HepG2 (cell line): ENCODE measurements around the gene NBEAL1. TPM values are rescaled to one million over a fixed set of nuclear protein-coding genes. Genes with fewer than 3 reads are reported as not detected.
A peak's percentile ranks its signal among the peaks of the same experiment; 100 is the strongest.

Experiments used
- CBX1 ChIP-seq: IDR thresholded peaks from one replicate; pipeline ENCODE4 v1.6.1; 2016; ENCODE audit warnings: antibody characterized with exemption, low read depth
- FOXC1 ChIP-seq: sonication (generic); formaldehyde crosslinking; IDR thresholded peaks from 2 replicates; pipeline ENCODE4 v1.8.0; 2022; ENCODE audit warnings: mild to moderate bottlenecking, missing genetic modification reagents, borderline replicate concordance
- MAFG ChIP-seq: sonication (generic); formaldehyde crosslinking; IDR thresholded peaks from 2 replicates; pipeline ENCODE4 v1.5.1; 2020; ENCODE audit warnings: mild to moderate bottlenecking, missing genetic modification reagents
- MED1 ChIP-seq: sonication (generic); formaldehyde crosslinking; IDR thresholded peaks from 2 replicates; pipeline ENCODE4 v1.4.0; 2020; ENCODE audit warnings: missing genetic modification reagents
- PCBP2 ChIP-seq: fragments of 200-400 bp; formaldehyde crosslinking; optimal IDR thresholded peaks from 2 replicates; pipeline ENCODE3; 2018; ENCODE audit warnings: low read length, low read depth; ENCODE audit not compliant: poor library complexity, severe bottlenecking
- PHB2 ChIP-seq: fragments of 450-650 bp; IDR thresholded peaks from 2 replicates; pipeline ENCODE4 v1.6.1; 2018; ENCODE audit not compliant: partially characterized antibody
- PHF20 ChIP-seq: sonication (generic); formaldehyde crosslinking; IDR thresholded peaks from 2 replicates; pipeline ENCODE4 v1.5.0; 2020; ENCODE audit warnings: mild to moderate bottlenecking, missing genetic modification reagents
- SMAD3 ChIP-seq: sonication (generic); formaldehyde crosslinking; IDR thresholded peaks from 2 replicates; pipeline ENCODE4 v1.4.0; 2020; ENCODE audit warnings: missing genetic modification reagents
- TAF1 ChIP-seq: sonication (generic); formaldehyde crosslinking; IDR thresholded peaks from 2 replicates; pipeline ENCODE4 v1.4.0; 2020; ENCODE audit warnings: missing genetic modification reagents
- ZKSCAN1 ChIP-seq: fragments of 150-350 bp; IDR thresholded peaks from 2 replicates; pipeline ENCODE4 v1.6.1; 2014; ENCODE audit warnings: low read length
- ZNF101 ChIP-seq: sonication (generic); formaldehyde crosslinking; IDR thresholded peaks from 2 replicates; pipeline ENCODE4 v1.4.0; 2020; ENCODE audit warnings: mild to moderate bottlenecking, low read depth, missing genetic modification reagents, borderline replicate concordance
- ZNF260 ChIP-seq: sonication (generic); formaldehyde crosslinking; IDR thresholded peaks from 2 replicates; pipeline ENCODE4 v1.4.0; 2020; ENCODE audit warnings: missing genetic modification reagents, low read depth, mild to moderate bottlenecking, borderline replicate concordance
- ZNF263 ChIP-seq: sonication (generic); formaldehyde crosslinking; IDR thresholded peaks from 2 replicates; pipeline ENCODE4 v1.4.0; 2020; ENCODE audit warnings: missing genetic modification reagents
- ZNF317 ChIP-seq: sonication (generic); formaldehyde crosslinking; IDR thresholded peaks from 2 replicates; pipeline ENCODE4 v1.5.0; 2020; ENCODE audit warnings: mild to moderate bottlenecking, missing genetic modification reagents
- ZNF44 ChIP-seq: sonication (generic); formaldehyde crosslinking; IDR thresholded peaks from 2 replicates; pipeline ENCODE4 v1.5.1; 2020; ENCODE audit warnings: mild to moderate bottlenecking, missing genetic modification reagents
- ZNF792 ChIP-seq: IDR thresholded peaks from 2 replicates; pipeline ENCODE4 v1.6.1; 2016
- polyA plus RNA-seq, 8 experiments: library from polyadenylated mRNA; depleted of rRNA in 3 of 8; stranded (reverse) in 7 of 8; unstranded in 1 of 8; fragments of >200 nt; fragmentation: Illumina TruSeq in 4 of 8; extraction: Trizol in 4 of 8; gene quantifications; 2 replicates each; pipeline versions ENCODE4 v1.2.1 to v1.2.3, GENCODE V29; 2011 to 2016; ENCODE audit warnings: low read depth in 4 of 8, missing spikeins in 1 of 8, mixed read lengths in 1 of 8; ENCODE audit not compliant: insufficient read depth in 1 of 8
- total RNA-seq, 5 experiments: library from RNA; depleted of rRNA; stranded (reverse); fragments of >200 nt; fragmentation: Illumina TruSeq; extraction: Trizol; gene quantifications; 2 replicates each; pipeline ENCODE4 v1.2.3, GENCODE V29; 2016; ENCODE audit warnings: low read depth in 1 of 5
- TF ChIP-seq, protein P1 (sequence below): sonication (generic); formaldehyde crosslinking; IDR thresholded peaks from 2 replicates; pipeline ENCODE4 v1.4.0; 2020; ENCODE audit warnings: missing genetic modification reagents; ENCODE audit errors: not compliant biosample characterization
- TF ChIP-seq, protein P2 (sequence below): sonication (generic); formaldehyde crosslinking; IDR thresholded peaks from 2 replicates; pipeline ENCODE4 v1.5.0; 2020; ENCODE audit warnings: missing genetic modification reagents
- TF ChIP-seq, protein P3 (sequence below): sonication (generic); formaldehyde crosslinking; IDR thresholded peaks from 2 replicates; pipeline ENCODE4 v1.8.1; 2023; ENCODE audit warnings: missing genetic modification reagents, inconsistent platforms, borderline replicate concordance
- TF ChIP-seq, protein P4 (sequence below): sonication (generic); formaldehyde crosslinking; IDR thresholded peaks from 2 replicates; pipeline ENCODE4 v1.5.0; 2020; ENCODE audit warnings: missing genetic modification reagents
- TF ChIP-seq, protein P5 (sequence below): sonication (generic); formaldehyde crosslinking; IDR thresholded peaks from 2 replicates; pipeline ENCODE4 v1.5.1; 2020; ENCODE audit warnings: mild to moderate bottlenecking, missing genetic modification reagents, moderate library complexity

The NBEAL1 gene
- total and polyA plus RNA-seq, 2 of the 13 experiments (the other 11 are each of a cell fraction or from before 2014, with no cell fraction given) = 6.4 to 15.7 TPM

DNA sequence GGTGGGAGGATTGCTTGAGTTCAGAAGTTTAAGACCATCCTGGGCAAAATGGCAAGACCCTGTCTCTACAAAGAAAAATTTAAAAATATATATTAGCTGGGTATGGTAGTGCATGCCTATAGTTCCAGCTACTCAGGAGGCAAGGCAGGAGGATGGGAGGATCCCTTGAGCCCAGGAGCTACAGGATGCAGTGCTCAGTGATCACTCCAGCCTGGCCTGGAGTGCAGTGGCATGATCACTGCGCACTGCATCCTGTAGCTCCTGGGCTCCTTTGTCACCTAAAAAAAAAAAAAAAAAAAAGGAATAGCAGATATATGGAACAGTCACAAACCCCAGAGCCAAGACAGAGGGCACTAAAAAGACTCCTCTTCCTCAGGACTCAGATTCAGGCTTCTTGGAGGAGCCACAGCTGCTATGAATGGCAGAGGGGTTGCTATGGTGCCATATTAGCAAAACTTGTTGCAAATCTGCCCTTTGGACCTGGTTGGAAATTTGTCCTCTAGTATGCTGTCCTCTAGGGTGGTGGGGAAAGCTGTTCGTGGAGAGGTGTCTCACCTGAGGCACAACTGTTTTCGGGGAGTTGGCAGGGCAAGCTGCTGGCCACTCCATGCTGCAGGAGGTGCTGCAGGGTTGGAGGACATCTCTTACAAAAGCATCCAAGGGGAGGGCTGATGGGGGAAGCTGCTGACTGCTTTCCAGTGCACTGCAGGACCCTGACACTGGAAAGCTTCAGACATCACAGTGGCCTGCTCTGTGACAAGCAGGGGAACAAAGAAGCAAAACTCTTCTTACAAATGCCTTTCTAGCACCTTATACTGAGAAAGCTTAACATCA is 246.9 kb downstream of the NBEAL1 start (continued):
- TF ChIP-seq, protein P1, sequence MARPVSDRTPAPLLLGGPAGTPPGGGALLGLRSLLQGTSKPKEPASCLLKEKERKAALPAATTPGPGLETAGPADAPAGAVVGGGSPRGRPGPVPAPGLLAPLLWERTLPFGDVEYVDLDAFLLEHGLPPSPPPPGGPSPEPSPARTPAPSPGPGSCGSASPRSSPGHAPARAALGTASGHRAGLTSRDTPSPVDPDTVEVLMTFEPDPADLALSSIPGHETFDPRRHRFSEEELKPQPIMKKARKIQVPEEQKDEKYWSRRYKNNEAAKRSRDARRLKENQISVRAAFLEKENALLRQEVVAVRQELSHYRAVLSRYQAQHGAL (CRISPR knock-in tag) = no peak
- no peak for TF ChIP-seq ZNF101 (CRISPR knock-in tag)
- TF ChIP-seq ZKSCAN1 = no peak
- TF ChIP-seq FOXC1 = no peak
- TF ChIP-seq MAFG = no peak
- TF ChIP-seq PCBP2 = no peak
- no peak for TF ChIP-seq ZNF44
- TF ChIP-seq CBX1 = no peak
- TF ChIP-seq ZNF260 (CRISPR knock-in tag) = no peak
- TF ChIP-seq ZNF792 = no peak
- TF ChIP-seq, protein P2, sequence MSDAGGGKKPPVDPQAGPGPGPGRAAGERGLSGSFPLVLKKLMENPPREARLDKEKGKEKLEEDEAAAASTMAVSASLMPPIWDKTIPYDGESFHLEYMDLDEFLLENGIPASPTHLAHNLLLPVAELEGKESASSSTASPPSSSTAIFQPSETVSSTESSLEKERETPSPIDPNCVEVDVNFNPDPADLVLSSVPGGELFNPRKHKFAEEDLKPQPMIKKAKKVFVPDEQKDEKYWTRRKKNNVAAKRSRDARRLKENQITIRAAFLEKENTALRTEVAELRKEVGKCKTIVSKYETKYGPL = no peak
- TF ChIP-seq ZNF317 = peak; percentile 99
- TF ChIP-seq SMAD3 (CRISPR knock-in tag) = no peak
- TF ChIP-seq PHB2 = no peak
- TF ChIP-seq, protein P3, sequence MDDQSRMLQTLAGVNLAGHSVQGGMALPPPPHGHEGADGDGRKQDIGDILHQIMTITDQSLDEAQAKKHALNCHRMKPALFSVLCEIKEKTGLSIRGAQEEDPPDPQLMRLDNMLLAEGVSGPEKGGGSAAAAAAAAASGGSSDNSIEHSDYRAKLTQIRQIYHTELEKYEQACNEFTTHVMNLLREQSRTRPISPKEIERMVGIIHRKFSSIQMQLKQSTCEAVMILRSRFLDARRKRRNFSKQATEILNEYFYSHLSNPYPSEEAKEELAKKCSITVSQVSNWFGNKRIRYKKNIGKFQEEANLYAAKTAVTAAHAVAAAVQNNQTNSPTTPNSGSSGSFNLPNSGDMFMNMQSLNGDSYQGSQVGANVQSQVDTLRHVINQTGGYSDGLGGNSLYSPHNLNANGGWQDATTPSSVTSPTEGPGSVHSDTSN = no peak
- TF ChIP-seq, protein P4, sequence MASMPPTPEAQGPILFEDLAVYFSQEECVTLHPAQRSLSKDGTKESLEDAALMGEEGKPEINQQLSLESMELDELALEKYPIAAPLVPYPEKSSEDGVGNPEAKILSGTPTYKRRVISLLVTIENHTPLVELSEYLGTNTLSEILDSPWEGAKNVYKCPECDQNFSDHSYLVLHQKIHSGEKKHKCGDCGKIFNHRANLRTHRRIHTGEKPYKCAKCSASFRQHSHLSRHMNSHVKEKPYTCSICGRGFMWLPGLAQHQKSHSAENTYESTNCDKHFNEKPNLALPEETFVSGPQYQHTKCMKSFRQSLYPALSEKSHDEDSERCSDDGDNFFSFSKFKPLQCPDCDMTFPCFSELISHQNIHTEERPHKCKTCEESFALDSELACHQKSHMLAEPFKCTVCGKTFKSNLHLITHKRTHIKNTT (CRISPR knock-in tag) = no peak
- TF ChIP-seq, protein P5, sequence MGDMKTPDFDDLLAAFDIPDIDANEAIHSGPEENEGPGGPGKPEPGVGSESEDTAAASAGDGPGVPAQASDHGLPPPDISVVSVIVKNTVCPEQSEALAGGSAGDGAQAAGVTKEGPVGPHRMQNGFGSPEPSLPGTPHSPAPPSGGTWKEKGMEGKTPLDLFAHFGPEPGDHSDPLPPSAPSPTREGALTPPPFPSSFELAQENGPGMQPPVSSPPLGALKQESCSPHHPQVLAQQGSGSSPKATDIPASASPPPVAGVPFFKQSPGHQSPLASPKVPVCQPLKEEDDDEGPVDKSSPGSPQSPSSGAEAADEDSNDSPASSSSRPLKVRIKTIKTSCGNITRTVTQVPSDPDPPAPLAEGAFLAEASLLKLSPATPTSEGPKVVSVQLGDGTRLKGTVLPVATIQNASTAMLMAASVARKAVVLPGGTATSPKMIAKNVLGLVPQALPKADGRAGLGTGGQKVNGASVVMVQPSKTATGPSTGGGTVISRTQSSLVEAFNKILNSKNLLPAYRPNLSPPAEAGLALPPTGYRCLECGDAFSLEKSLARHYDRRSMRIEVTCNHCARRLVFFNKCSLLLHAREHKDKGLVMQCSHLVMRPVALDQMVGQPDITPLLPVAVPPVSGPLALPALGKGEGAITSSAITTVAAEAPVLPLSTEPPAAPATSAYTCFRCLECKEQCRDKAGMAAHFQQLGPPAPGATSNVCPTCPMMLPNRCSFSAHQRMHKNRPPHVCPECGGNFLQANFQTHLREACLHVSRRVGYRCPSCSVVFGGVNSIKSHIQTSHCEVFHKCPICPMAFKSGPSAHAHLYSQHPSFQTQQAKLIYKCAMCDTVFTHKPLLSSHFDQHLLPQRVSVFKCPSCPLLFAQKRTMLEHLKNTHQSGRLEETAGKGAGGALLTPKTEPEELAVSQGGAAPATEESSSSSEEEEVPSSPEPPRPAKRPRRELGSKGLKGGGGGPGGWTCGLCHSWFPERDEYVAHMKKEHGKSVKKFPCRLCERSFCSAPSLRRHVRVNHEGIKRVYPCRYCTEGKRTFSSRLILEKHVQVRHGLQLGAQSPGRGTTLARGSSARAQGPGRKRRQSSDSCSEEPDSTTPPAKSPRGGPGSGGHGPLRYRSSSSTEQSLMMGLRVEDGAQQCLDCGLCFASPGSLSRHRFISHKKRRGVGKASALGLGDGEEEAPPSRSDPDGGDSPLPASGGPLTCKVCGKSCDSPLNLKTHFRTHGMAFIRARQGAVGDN (CRISPR knock-in tag) = no peak; the same call in 1 of the 2 replicates
- TF ChIP-seq ZNF263 = 0 out of 2 replicates have a peak, but pooled peaks have one; percentile 15
- no peak for TF ChIP-seq TAF1 (CRISPR knock-in tag)
- no peak for TF ChIP-seq MED1
- no peak for TF ChIP-seq PHF20 (CRISPR knock-in tag)
